Smooth muscle cell (in vitro differentiated cells): Measurements from ENCODE around the gene ERGIC1. TPM values are rescaled to one million over a fixed set of nuclear protein-coding genes. Genes with fewer than 3 reads are reported as not detected.

ENCODE experiments used
- DNase-seq: peaks from one replicate; lab custom pipeline; 2025; ENCODE audit not compliant: unreplicated experiment; lab: John Stamatoyannopoulos, UW
- H2AFZ ChIP-seq: fragments of 200-600 bp; sonication (generic); 2 replicates; pipeline ENCODE4 v1.6.0; 2016; ENCODE audit warnings: antibody characterized with exemption, low read depth, mild to moderate bottlenecking
- H3F3A ChIP-seq: fragments of 200-600 bp; sonication (generic); 2 replicates; pipeline ENCODE4 v1.6.0; 2017; ENCODE audit warnings: antibody characterized with exemption, low read depth
- H3K27ac ChIP-seq: fragments of 200-600 bp; sonication (generic); 2 replicates; pipeline ENCODE4 v1.5.1; 2016; ENCODE audit warnings: low read depth, mild to moderate bottlenecking
- H3K27me3 ChIP-seq: fragments of 200-600 bp; sonication (generic); 2 replicates; pipeline ENCODE4 v1.6.1; 2016; ENCODE audit warnings: low read depth, mild to moderate bottlenecking
- H3K36me3 ChIP-seq: fragments of 200-600 bp; sonication (generic); 2 replicates; pipeline ENCODE4 v1.5.1; 2016; ENCODE audit warnings: low read depth
- H3K4me1 ChIP-seq: fragments of 200-600 bp; sonication (generic); 2 replicates; pipeline ENCODE4 v1.5.1; 2016; ENCODE audit warnings: low read depth
- H3K4me2 ChIP-seq: fragments of 200-600 bp; sonication (generic); 2 replicates; pipeline ENCODE4 v1.6.0; 2016; ENCODE audit warnings: mild to moderate bottlenecking
- H3K4me3 ChIP-seq: fragments of 200-600 bp; sonication (generic); 2 replicates; pipeline ENCODE4 v1.5.1; 2016; ENCODE audit warnings: mild to moderate bottlenecking
- H3K79me2 ChIP-seq: fragments of 200-600 bp; sonication (generic); 2 replicates; pipeline ENCODE4 v1.6.0; 2016; ENCODE audit warnings: low read depth, mild to moderate bottlenecking
- H3K9ac ChIP-seq: fragments of 200-600 bp; sonication (generic); 2 replicates; pipeline ENCODE4 v1.6.0; 2016; ENCODE audit warnings: low read depth
- H3K9me3 ChIP-seq: fragments of 200-600 bp; sonication (generic); replicated peaks from 2 replicates; pipeline ENCODE4 v1.5.1; 2016; ENCODE audit warnings: low read depth
- H4K20me1 ChIP-seq: fragments of 200-600 bp; sonication (generic); 2 replicates; pipeline ENCODE4 v1.6.0; 2016; ENCODE audit warnings: low read depth
- CTCF ChIP-seq: fragments of 200-600 bp; sonication (generic); IDR thresholded peaks from 2 replicates; pipeline ENCODE4 v1.5.1; 2017; ENCODE audit warnings: borderline replicate concordance, mild to moderate bottlenecking, antibody characterized with exemption; ENCODE audit not compliant: insufficient read depth, poor library complexity, severe bottlenecking
- WGBS: methylation state at CpG from one replicate; pipeline ENCODE4 v1.1.7; 2016; ENCODE audit warnings: low lambda C conversion rate; 5-methylcytosine and 5-hydroxymethylcytosine counted together
- polyA plus RNA-seq: library from polyadenylated mRNA; unstranded; fragments of >200 nt; fragmentation: Nextera tagmentation; extraction: Ambion mirVana; gene quantifications from 2 replicates; pipeline ENCODE4 v1.2.1, GENCODE V29; 2016
- total RNA-seq: library from RNA; depleted of rRNA; stranded (reverse); fragments of >200 nt; gene quantifications from 2 replicates; pipeline ENCODE4 v1.2.3, GENCODE V29; 2014

Gene ERGIC1
- total and polyA plus RNA-seq, 2 experiments from 2014 or later: 38.2 to 140 TPM

GRCh38 chr5:172899436-172899835 lies 65.4 kb downstream of the ERGIC1 start:
- no peak for TF ChIP-seq CTCF
- 67% methylated on average over 7 of the region's 7 CpGs for WGBS
- no peaks in the 10 kb centered on the region for H3K27me3 ChIP-seq
- no peak overlapping the region for H3K4me3 ChIP-seq
- no peak overlapping the region for H2AFZ ChIP-seq
- H3K4me2 ChIP-seq: no peak overlapping the region
- no peaks in the 10 kb centered on the region for H3K79me2 ChIP-seq
- H3K36me3 ChIP-seq: no peaks in the 10 kb centered on the region
- peaks cover 46% of the 10 kb centered on the region for H3F3A ChIP-seq
- no peaks in the 10 kb centered on the region for H3K9me3 ChIP-seq
- no peak overlapping the region for H3K9ac ChIP-seq
- H4K20me1 ChIP-seq: no peaks in the 10 kb centered on the region
- peaks cover 42% of the 10 kb centered on the region for H3K4me1 ChIP-seq
- H3K27ac ChIP-seq: peak overlapping the region; percentile 98
- no peak for DNase-seq

DNA sequence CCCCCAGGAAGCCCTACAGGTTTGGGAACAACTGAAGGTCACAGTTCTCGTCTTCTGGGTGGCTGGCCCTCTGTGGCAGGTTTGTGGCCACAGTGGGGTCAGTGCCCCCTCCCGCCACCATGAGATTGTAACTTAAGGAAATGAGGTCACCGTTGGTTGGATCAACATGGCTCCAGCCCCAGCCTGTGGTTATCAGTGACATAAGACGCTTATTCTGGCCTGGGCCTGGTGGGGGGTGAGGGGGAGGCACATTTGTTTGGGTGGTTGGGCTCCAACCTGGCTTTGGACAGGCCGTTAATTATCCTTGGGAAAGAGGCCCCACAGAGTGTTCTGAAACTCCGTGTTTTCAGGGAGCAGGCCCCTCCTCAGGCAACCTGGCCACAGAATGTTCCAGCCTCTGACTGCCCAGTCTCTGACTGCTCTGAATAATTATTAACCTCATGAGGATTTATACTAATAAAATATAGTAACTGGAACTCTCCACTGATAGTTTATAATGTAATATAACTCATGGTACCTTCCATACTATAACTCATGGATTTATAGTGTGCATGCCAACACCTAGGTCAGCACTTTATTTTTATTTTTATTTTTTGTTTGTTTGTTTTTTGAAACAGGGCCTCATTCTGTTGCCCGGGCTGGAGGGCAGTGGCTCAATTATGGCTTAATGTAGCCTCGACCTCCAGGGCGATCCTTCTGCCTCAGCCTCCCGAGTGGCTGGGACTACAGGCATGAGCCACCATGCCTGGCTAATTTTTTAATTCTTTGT lies 67.1 kb downstream of the ERGIC1 start:
- Histone ChIP-seq H3F3A (peaks cover 50% of the 10 kb centered on the region), H3K4me2 (peak overlapping the region; percentile 55), H4K20me1 (no peaks in the 10 kb centered on the region), H3K79me2 (no peaks in the 10 kb centered on the region), H3K36me3 (no peaks in the 10 kb centered on the region), H3K27ac (peak overlapping the region; percentile 98), H3K9ac (peak overlapping the region; percentile 56), H3K4me1 (peaks cover 50% of the 10 kb centered on the region), H3K4me3 (no peak overlapping the region), H3K27me3 (no peaks in the 10 kb centered on the region), H3K9me3 (no peaks in the 10 kb centered on the region), H2AFZ (no peak overlapping the region)
- 47% methylated on average over 10 of the region's 10 CpGs for WGBS
- no peak for TF ChIP-seq CTCF
- no peak for DNase-seq

- no peaks in the 10 kb centered on the region for H3K79me2 ChIP-seq
- H2AFZ ChIP-seq: no peak overlapping the region
- peak overlapping the region; percentile 55 for H3K4me2 ChIP-seq
- 72% methylated on average over 9 of the region's 9 CpGs for WGBS
- H3K27me3 ChIP-seq: no peaks in the 10 kb centered on the region
- no peaks in the 10 kb centered on the region for H4K20me1 ChIP-seq
- H3K9me3 ChIP-seq: no peaks in the 10 kb centered on the region
- no peaks in the 10 kb centered on the region for H3K36me3 ChIP-seq
- H3K9ac ChIP-seq: peak overlapping the region; percentile 56
- peak overlapping the region; percentile 98 for H3K27ac ChIP-seq
- peaks cover 56% of the 10 kb centered on the region for H3K4me1 ChIP-seq
- no peak overlapping the region for H3K4me3 ChIP-seq
- no peak for DNase-seq
- TF ChIP-seq CTCF: no peak
- peaks cover 42% of the 10 kb centered on the region for H3F3A ChIP-seq
These were observed 67.9 kb downstream of the ERGIC1 start for GRCh38 chr5:172901788-172902496.
